Right ventricle myocardium inferior (tissue), 1 donor: Measurements from ENCODE around the gene PIAS1. TPM values are rescaled to one million over a fixed set of nuclear protein-coding genes. Genes with fewer than 3 reads are reported as not detected.
"Not testable (repeated sequence)": the region's sequence is repeated elsewhere in the genome, so short reads cannot be mapped to it uniquely, and the experiment has no call there.

Experiments used
- ATAC-seq: fragments of 200-7000 bp; cut with Tn5 transposase; one replicate; pipeline ENCODE4 v1.9.1; 2020; ENCODE audit warnings: mild to moderate bottlenecking, moderate library complexity
- DNase-seq: peaks from one replicate; pipeline ENCODE4 v3.0.0; 2021; ENCODE audit errors: missing footprints
- intact Hi-C: fragments of 100-400 bp; cut with DNase I; formaldehyde crosslinking; loops from one replicate; pipeline ENCODE4 v1.11.0; 2022
- total RNA-seq: library from RNA; stranded (reverse); fragmentation: NEBNext Ultra II Directional; extraction: Animal tissue kit (Norgen Biotek cat#: 25700); gene quantifications from one replicate; pipeline ENCODE4 v1.2.1, GENCODE V29; 2021
- donor health status: DM: no; HTN: yes; CAD: no; lungs with severe emphysema.

Gene PIAS1
- total RNA-seq, 1 donor from 2014 or later = 26.1 TPM

DNA sequence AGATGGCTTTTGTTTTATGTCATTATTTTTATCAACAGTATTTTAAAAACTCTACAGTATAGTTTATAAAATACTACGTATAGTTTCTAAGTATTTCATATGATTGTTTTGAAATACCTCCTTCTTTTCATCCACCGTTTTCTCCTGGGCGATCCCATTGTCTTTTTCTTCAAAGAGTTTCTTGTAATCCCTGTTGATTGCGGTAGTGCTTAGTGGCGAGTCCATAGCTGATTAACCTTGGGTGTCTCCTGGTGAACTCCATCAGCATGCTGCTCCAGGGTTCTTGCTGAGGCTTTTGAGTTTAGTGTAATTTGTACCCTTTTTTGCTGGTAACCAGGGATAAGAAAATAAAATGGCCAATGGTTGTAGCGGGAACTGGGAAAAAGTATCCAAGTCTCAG is 3.6 kb downstream of the PIAS1 start:
- intact Hi-C loops = loop anchor here (5.0 kb wide), 1 partner anchor 70 kb away; no protein-coding TSS in a partner anchor
- DNase-seq (no peak), ATAC-seq (no peak)

DNA sequence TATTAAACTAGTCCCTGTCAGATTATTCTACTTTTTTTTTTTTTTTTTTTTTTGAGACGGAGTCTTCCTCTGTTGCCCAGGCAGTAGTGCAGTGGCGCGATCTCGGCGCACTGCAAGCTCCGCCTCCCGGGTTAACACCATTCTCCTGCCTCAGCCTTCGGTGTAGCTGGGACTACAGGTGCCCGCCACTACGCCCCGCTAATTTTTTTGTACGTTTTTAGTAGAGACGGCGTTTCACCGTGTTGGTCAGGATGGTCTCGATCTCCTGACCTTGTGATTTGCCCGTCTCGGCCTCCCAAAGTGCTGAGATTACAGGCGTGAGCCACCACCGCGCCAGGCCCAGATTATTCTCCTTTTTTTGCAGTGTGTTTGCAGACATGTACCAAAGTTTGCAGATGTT is 4.9 kb downstream of the PIAS1 start:
- ATAC-seq, DNase-seq: not testable (repeated sequence)
- intact Hi-C loops = loop anchor here (5.0 kb wide), 1 partner anchor 68 kb away; no protein-coding TSS in a partner anchor

DNA sequence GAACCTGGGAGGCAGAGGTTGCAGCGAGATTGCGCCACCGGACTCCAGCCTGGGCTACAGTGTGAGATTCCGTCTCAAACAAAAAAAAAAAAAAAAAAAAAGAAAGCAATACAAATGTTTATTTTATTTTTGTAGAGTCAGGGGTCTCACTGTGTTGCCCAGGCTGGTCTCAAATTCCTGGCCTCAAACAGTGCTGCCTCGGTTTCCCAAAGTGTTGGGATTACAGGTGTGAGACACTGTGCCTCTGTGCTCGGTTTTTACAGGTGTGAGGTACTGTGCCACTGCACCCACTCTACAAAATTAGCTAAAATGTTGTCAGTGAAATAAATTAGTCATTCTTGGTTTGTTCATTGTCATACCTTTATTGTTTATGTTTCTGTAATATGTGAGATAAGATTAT is 5.5 kb downstream of the PIAS1 start:
- ATAC-seq (no peak), DNase-seq (no peak)
- intact Hi-C loops = loop anchor here (5.0 kb wide), 1 partner anchor 68 kb away; no protein-coding TSS in a partner anchor

DNA sequence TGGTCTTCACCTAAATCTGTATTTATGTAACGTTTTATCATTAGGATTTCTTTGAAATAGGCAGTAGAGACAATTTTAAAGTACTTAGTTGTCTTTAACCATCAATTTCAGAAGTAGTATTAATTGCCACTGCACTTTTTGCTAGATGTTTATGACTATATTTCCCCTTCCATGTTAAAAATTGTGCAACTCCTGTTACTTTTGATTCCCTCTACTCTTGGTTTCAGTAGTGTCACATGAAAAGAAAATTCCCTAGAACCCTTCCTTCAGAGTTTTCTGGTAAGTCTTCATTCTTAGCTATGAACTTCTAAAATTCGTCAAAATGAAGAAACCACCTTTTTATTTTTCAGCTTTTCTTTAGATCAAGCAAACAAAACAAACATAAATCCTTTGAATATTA is 7.1 kb downstream of the PIAS1 start:
- intact Hi-C loops = no loop called here

DNA sequence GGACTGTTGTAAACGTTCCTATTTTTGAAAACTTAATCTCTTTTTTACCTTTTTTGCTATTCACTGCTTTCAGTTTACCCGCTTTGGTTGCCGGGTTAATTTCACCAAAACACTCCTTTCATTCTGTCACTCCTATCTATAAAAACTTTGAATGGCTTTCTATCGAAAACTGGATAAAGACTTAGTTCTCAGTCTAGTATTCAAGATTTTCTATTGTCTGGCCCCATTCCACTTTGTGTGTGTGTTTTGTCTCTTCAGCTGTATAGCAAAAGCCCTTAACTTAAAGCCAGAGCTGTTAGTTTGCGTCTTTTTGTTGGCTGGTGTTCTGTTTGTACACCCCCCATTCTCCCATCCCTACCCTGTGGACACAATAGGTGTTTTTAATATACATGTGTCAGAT is 7.5 kb downstream of the PIAS1 start:
- ATAC-seq (no peak), DNase-seq (no peak)
- intact Hi-C loops = no loop called here

More for the DNA sequence above, 7.1 kb downstream of the PIAS1 start:
- ATAC-seq (no peak), DNase-seq (no peak)

DNA sequence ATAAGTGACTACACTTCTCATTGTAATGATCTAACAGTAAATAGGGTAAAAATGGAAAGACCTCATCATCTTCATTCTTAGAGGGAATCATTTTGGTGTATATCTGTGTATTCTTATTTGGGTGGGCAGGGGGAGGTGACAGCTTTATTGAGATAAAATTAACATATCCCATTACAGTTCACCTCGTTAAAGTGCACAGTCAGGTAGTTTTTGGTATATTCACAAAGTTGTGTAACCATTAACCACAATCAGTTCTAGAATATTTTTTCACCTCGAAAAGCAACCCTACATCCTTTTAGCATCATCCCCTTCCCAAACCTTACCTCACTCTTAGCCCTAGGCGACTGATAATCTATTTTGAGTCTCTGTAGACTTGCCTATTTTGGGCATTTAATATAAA is 8.1 kb downstream of the PIAS1 start:
- no peak for ATAC-seq
- intact Hi-C loops = no loop called here
- DNase-seq = no peak

DNA sequence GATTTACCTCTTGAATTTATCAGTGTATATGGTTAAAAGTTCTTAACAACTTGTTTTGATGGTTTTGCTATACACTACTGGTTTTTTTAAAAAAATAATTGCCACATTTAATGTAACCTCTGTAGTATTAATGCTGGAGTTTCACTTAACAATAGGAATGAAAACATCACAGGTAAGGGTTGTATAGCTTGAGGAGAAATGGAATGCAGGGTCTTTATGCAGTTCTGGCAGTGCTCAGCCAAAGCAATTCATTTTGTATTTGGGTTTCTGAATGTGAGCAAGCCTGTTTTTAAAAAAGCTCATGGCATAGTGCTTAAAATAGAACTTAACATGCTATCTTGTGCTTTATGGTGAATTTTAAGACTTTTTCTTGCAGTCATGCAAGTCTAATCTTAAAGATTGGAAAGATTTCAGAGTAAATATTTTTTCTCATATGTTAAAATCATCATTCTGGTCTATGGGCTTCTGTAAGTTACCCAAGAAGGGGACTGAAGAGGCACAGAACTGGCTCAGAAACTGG is 8.9 kb downstream of the PIAS1 start:
- DNase-seq (no peak), ATAC-seq (no peak)
- intact Hi-C loops = no loop called here

DNA sequence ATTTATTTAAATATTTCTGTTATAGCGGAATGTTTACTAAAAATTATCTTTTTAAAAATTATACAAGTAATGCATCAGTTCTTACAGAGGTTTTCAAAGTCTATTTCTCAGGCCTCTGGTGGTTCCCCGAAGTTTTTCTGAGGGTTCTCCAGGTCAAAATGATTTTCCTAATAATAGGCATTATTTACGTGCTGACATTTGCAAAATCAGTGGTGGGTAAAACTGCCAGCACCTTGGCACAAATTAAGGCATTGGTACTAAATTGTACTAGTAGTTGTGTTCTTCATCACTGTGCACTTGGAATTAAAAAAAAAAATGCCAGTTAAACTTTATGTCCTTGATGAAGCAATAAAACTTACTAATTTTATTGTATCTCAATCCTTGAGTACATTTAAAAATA is 9.5 kb downstream of the PIAS1 start:
- intact Hi-C loops = no loop called here
- no peak for DNase-seq

DNA sequence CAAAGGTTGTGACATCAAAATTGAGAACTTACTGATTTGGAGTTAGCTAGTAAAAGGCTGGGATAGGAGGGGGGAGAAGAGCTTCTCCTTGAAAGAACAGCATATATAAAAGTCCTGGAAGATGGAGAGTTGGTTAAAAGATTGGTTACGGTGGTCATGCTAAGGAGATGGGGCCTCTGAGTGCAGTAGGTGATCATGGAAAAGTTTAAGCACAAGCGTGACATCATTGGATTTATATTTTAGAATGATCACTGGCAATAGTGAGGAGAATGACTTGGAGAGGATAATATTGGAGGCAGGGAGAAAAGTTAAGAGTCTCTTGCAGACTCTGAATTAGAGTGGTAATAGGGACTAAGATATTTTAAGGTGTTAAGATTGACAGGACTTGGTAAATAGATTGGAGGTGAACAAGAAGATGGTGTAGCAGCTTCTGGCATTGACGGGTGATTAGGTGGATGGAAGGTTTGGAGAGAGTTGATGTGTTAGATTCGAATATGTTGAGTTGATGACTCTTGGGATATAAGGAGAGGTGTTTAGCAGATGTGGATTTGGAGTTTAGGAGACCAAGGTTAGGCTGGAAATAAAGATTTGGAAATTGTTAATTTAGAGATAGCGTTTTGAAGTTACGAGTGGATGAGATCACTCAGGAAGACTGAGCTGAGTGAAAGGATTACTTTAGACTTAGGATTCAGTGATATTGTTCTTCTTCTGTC is 19.6 kb downstream of the PIAS1 start:
- no peak for DNase-seq
- no peak for ATAC-seq
- intact Hi-C loops = no loop called here

More for the DNA sequence above, 9.5 kb downstream of the PIAS1 start:
- no peak for ATAC-seq

DNA sequence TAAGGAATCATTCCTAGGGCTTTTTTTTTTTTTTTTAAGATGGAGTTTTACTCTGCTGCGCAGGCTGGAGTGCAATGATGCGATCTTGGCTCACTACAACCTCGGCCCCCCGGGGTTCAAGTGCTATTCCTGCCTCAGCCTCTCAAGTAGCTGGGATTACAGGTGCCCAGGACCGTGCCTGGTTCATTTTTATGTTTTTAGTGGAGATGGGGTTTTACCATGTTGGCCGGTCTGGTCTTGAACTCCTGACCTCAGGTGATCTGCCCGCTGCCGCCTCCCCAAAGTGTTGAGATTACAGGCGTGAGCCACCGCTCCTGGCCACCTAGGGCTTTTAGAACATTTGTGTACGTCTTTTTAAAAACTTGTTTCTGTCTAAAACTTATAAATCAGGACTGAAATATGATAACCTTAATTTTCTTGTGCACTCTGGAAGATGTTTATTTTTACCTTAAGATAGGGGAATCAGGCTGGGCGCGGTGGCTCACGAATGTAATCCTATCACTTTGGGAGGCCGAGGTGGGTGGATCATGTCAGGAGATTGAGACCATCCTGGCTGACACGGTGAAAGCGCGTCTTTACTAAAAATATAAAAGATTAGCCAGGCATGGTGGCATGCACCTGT is 21.8 kb downstream of the PIAS1 start:
- intact Hi-C loops = no loop called here
- no peak for ATAC-seq
- DNase-seq = no peak

DNA sequence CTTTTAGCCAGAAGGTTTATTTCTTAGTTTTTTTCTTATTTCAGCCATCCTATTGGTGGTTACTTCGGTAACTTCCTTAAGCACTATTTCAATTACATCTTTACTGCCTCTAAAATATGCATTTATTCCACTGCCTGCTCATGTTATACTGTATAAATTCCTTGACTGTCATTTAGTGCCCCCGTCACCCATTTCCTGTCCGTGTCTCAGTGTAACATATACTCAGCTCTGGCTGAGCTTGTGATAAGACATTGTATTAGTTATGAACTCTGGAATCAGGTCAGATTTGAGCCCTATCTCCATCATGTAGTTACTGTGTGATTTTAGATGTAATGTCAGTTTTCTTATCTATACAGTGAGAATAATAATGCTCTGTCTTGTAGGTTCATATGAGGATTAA is 24.2 kb downstream of the PIAS1 start:
- ATAC-seq = no peak
- no peak for DNase-seq
- intact Hi-C loops = no loop called here

DNA sequence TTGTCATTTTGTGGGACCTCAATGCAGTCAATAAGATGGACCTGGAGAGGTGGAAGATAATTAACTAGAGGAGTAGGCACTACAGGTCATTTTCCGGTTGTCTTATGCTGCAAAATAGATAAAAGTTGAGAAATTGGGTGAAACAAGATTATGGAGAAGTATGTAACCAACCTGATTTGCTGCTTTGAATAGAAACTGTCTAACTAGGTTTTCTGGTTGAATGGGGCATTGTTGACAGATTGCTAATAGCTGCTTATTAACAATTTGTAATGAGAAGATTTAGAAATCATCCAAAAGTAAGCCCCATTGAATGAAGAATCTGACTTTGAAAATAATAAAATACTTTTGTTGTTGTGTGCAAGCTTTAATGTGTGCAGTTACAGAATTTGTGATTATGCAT is 26.2 kb downstream of the PIAS1 start:
- ATAC-seq = no peak
- intact Hi-C loops = no loop called here

DNA sequence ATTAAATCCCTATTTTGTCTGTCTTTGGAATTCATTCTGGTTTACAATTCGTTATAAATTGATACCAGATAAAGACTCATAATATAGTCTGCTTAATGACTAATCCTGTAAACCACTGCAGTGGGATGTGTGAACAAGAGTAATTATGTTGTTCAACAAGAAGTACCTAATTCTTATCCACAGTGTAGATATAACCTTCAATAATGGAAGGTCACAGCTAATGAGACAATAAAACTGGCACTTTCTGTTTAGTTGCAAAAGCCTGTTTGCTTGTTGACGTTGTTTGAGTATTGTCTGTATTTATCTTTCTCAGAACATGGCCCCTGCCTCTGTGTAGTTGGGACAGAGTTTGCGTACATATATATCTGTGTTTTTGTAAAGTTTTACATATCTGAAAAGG is 26.7 kb downstream of the PIAS1 start:
- DNase-seq = no peak
- ATAC-seq = no peak
- intact Hi-C loops = no loop called here

More for the DNA sequence above, 26.2 kb downstream of the PIAS1 start:
- no peak for DNase-seq

DNA sequence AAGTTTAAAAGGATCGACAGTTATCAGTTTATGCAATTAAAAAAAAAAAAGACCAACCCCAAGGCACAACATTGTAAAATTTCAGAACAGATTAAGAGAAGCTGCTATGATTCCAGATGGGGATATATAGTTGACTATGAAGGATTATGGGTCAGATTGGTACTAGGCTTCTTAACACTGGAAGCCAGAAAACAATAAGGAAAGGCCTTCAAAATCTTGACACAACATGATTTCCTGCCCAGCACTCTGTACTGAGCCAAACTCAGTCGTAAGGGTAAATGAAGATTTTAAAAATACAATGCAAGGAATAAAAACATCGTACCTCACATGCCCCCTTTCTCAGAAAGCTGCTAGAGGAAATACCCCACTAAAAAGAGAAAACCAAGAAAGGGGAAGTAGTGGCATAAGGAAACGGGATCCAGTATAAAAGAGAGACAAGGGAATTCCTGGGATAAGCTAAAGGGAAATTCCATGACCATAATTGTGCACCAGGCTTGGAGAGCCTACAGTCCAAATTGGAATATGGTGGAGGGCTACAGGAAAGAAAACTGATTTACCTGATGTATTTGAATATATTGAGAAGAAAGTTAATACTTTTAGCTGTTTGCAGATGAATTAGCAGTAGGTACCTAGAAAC is 27.9 kb downstream of the PIAS1 start:
- DNase-seq (no peak), ATAC-seq (no peak)
- intact Hi-C loops = no loop called here

DNA sequence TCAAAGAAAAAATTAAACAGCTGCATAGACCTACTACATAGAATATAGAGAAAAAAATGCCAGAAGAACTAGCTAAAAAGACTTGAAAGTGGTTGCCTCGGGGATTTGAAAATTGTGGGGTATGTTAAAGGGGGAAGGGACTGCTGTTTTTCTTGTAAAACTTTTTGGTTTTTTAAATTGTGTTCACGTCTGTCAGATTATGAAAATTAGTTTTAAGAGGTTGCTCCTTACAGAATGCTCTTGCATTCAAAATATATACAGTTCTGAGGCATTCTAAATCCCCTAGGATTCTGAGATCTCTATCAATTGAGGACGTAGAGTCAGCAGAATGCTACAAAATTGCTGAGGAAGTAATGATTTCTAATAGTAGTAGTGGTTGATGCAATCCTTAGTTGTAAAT is 28.6 kb downstream of the PIAS1 start:
- no peak for DNase-seq
- no peak for ATAC-seq
- intact Hi-C loops = no loop called here

DNA sequence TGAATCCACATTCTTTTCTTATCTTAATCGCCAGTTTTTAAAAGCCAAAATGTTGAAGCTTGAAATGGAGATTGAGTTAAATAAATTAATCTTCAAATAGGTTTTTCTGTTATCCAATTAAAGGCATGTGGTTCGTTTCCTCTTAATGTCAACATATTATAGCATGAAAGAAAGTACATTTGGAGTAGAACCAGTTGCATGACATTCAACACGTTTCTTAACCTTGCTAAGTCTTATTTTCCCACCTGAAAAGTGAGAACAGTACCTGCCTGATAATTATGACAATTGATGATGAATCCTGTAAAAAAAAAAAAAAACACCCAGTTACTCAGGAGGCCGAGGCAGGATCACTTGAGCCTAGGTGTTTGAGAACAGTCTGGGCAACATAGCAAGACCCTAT is 29.3 kb downstream of the PIAS1 start:
- DNase-seq (no peak), ATAC-seq (no peak)
- intact Hi-C loops = no loop called here

DNA sequence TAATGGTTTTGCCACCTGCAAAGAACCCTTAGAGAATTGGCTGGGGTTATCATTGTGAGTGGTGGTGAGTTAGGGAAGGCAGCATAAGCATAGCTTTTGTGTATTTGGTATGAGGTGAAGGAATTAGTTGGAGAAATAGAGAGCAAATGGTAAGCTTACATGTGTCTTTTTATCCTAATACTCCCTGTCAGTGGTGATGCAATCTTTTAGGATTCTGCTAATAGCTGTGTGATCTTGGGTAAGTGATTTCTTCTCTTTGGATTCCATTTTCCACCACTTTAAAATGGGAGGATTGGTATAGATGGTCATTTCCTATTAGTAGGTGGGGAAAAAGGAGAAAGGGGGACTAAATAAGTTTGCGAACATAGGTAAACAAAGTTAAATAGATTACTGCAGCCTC is 30.9 kb downstream of the PIAS1 start:
- ATAC-seq = no peak
- DNase-seq = no peak
- intact Hi-C loops = no loop called here

DNA sequence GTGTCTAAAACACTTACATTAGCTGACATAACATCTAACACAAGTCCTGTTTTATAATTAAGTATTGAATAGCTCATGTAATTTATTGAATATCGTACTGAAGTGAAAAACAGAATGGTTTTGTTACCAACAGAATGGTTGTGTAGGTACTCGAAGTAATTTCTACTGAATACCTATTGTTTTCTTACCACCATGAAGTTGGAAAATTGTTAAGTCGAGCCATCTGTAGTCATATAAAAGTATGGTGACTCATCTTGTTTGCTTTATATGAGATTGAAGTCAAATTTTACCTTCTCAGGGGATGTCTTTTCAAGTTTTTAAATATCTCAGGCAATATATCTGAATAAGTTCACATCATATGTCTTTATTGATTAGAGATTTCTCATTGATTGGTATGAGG is 37.6 kb downstream of the PIAS1 start:
- intact Hi-C loops = no loop called here
- ATAC-seq (no peak), DNase-seq (no peak)

DNA sequence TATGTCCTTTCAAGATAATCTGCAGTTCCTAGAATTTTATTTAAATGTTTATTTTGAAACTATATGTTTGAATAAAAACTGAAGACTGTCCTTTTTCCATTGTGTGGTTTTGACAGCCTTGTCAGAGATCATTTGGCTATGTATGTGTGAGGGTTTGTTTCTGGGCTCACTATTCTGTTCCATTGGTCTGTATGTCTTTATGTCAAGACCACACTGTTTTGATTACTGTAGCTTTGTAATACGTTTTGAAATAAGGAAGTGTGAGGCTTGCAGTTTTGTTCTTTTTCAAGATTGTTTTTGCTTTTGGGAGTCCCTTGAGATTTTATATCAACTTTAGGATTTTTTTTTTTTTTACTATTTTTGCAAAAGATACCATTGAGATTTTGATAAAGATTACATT is 42.0 kb downstream of the PIAS1 start:
- DNase-seq (no peak), ATAC-seq (no peak)
- intact Hi-C loops = no loop called here

DNA sequence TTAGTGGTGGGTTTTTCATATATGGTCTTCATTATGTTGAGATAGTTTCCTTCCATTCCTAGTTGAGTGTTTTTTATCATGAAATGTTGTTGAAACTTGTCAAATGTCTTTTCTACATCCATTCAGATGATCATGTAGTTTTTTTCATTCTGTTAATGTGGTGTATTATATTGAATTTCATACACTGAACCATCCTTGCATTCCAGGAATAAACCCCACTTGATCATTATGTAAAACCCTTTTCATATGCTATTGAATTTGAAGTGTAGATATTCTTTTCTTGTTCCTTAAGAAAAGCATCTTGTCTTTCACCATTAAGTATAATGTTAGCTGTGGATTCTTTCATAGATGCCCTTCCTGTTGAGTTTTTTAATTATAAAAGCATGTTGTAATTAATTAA is 42.9 kb downstream of the PIAS1 start:
- intact Hi-C loops = no loop called here
- no peak for DNase-seq
- no peak for ATAC-seq
